HG03135 (cell line): Measurements from ENCODE around the gene ROBO1.

Source experiments
- ATAC-seq: cut with Tn5 transposase; IDR thresholded peaks from one replicate; pipeline ENCODE4 v1.9.1; 2021; ENCODE audit warnings: mild to moderate bottlenecking, moderate library complexity; ENCODE audit not compliant: unreplicated experiment

Gene ROBO1

DNA sequence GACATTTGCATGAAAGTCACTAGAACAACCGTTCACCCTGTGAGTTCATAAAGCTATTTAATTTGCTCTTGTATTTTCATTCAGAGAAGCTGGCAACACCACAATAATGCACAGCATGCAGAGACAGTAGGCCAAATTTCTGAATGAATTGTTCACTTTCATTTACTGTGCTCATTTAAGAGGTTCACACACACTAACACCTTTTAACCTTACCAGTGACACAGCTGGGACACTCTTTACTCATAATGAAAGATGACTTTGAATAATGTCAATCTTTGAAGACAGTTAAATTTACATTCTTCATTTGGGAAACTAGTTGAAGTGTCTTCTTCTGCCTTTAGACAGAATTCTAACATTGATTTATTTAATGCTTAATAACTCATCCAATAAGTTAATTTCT, 95.7 kb downstream of the ROBO1 start:
- ATAC-seq: no peak

DNA sequence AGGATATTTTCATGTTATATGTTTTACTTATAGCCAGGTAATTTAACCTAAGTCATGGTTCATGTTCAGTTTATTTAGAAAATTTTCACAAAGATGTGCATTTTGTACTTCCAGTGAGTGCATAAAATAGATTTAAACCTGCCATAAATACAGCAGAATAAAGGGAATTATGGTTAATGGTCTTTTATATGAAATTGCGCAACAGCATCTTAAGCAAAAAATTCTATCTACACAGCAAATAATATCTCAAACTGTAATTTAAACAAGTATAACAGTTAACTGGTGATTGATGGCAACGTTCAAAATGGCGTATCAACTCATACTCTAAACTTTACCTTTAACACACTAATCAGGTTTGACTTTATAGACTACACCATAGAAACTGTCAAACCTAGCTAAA, 97.6 kb downstream of the ROBO1 start:
- ATAC-seq: no peak

DNA sequence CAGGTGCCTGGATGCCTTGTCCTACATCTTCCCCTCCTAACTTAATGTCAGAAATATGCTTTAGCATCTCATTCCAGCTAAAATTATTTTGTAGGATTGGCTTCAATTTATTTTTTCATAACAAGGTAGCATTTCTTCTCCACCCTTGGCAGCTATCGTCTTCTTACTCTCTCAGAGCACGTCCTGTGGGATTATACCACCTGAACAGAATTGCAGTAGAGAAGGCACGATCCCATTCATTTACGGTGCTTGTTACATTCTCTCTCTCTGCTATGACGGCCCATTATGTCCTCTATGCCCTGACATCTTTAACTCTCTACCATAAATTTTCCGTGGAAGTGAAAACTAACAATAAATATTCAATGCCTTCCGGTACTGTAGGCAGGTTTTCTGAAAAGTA, 103.3 kb downstream of the ROBO1 start:
- no peak for ATAC-seq

DNA sequence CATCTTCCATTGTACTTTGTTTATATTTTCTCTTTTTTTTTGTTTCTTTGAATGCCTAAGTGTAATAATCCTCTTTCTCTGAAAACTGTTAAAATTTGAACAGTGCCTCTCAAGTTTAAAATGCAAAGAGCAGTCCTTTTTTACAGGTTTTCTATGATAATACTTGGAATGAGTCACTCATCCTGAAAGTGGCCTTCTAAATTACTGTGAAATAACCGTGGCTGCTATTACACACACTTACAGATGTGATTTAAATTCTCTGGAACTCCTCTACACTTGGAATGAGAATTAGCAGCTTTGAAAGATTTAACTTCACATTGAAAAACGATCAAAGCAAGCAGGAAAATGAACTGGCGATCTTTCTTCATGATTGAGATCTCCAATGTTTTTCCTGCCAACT, 105.9 kb downstream of the ROBO1 start:
- ATAC-seq: no peak

DNA sequence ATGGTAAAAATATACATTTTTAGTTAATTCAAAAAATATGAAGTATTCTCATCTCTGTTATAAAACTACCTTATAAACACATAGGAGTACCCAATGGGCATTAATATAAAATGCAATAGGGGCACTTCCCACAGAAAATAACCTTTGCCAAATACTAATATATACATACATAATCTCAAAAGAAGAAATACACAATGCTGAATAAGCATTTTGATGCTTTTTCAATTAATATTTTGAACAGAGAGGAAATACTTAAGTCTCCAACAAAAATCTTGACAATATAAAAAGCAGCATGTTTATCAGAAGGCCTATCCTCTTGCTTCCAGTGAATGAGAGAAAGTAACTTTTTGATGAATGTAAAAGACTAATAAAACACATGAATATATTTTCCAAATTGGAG, 110.7 kb downstream of the ROBO1 start:
- ATAC-seq: no peak

DNA sequence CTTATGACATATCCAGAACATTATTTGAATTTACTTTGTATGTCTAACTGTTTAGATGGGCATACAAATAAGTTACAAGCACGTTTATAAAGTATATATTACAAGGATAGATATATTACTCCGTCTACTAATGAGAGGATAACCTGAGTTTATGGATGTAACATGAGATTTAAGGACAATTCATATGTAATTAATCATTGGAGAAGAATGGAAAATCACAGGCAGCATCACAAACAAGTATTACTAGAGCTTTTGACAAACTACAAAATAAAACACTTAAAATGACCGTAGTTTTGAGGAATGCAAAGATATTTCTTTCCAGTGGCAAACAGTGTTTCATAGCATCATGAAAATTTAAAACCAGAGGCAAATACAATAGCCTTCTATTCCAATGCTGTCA, 113.8 kb downstream of the ROBO1 start:
- no peak for ATAC-seq

DNA sequence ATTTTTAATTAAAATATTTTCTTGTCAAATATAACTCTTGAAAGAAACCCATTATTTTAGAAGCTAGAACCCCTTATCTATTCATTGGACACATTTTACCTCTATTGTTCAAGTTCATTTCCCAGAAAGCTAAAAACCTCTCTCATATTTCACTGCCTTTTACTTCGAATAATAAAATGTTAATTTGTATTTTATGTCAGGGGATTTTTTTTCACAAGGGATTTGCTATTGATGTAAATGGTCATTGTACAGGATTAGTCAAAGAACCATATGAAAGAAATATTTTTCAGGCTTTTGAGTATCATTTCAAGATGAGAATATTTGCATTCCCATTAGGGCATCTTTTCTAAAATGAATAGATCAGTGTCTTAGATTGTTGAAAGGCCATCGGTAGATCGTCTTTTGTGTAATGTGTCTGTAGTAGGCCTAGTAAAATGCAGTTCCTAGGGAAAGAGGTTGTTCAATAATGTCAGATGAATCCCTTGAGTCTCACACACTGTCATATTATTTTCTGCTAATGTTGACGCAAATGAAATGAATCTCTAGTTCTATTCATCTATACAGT, 114.5 kb downstream of the ROBO1 start:
- no peak for ATAC-seq

DNA sequence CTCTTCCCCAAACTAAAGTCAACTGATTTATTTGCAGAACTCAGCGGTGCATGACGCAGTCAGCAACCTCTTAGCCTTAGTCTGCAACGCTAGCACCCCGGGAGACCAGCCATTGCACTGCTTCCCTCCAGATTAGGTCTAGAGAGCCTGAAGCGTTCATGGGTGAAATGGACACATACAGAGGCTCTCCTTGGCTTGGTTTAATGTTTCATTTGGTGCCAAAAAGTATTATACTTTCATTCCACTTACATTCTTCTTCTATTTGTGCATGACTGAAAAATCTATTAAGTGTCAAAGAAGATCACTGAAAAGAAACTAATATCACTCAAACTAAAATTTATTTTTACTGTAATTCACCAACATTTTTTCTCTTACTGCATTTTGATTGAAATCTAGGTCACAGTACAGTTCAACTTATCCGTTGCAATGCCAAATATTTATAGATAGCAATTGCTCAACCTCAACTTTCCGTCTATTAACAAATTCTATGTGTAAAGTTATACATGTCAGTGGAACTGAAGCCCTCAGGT, 116.2 kb downstream of the ROBO1 start:
- ATAC-seq: no peak

DNA sequence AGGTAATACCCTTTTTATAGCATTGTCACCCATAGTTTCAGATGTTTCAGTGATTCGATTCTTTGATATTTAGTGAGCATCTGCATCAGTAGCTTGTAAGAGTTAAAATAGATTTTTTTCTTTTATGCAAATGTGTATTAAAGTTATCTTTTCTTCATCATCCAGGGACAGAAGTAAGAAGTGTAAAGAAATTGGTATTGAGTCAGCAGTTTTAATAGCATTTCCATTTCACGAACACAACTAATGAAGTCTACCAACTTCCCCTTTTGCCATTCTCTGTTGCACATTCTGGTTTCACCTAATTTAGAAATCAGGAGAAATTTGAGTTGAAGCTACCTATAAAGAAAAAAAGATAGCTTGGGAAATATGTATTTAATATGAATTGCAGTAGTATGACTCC, 127.9 kb downstream of the ROBO1 start:
- no peak for ATAC-seq

DNA sequence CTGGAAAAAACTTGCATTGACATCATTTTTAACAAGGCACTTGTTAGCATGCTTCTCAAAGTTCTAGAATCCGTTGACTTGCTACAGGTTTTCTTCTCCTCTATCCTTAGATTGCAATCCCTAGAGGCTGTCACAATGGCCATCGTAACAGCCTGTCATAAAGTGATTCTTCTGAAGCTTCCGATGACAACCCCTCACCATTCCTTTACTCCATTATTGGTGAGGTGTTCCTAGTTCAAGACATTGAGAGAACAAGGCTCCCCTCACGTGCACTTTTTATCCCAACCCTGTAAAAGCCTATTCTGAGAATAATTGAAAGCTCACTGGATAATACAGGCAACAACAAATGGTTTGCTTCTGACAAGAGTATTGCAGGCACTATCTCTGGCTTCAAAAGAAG, 131.4 kb downstream of the ROBO1 start:
- no peak for ATAC-seq

DNA sequence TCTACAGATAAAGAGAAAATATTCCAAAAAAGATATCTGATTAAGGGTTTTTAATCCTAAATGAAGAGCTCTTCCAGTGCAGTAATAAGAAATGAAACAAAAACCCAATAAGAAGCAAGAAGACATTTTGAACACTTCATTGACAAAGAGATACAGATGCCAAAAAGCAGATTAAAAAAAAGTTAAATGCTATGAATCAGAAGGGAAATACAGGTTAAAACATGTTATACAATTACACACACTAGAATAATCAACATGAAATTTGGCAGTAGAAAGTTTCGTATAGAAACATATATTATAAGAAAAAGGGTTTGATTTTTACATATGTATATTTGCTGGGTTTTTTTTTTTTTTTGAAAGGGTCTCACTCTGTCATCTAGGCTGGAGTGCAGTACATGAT, 135.0 kb downstream of the ROBO1 start:
- no peak for ATAC-seq

DNA sequence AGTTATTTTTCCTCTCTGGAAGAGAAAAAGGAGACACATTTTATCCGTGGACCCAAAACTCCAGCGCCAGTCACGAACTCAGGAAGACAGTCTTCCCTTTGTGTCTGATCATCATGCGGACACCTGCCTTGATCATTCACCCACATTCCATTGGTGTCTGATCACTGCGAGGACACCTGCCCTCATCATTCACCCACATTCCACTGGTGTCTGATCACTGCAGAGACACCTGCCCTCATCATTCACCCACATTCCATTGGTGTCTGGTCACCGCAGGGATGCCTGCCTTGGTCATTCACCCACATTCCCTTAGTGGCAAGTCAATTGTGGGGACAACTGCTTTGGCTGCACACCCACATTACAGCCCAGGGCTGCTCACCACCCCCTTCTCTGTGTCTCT, 148.9 kb downstream of the ROBO1 start:
- no peak for ATAC-seq

DNA sequence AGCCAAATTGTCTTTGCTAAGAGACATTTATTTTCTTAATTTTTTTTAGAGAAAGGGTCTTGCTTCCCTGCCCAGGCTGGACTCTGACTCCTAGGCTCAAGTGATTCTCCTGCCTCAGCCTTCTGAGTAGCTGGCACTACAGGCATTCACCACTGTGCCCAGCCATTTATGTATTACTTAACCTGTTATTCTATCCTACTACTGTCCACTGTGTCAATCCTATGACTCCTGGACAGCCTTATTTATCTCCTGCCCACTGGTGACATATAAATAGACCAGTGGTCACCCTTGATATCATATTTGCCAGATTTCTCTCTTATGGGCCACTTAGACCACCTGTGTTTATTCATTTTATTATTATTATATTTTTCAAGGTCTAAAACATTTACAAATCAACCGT, 161.4 kb downstream of the ROBO1 start:
- no peak for ATAC-seq

DNA sequence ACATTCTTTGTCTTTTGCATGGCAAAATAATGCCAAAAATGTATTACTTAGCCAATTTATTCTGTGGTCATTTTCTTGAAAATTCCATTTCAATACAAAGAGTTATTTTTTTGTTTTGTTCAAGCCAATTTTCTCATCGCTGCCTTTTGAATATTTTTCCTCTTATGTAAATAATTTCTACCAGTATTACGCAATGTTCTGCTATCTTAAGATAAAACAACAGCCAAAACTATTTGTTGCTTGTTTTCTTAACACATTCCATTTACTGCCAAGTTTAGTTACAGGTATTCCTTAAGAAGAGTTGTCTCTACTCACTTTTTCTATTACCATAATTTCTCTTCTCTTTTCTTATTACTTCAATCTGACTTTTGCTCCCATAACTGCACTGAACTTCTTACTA, 163.1 kb downstream of the ROBO1 start:
- ATAC-seq: no peak

DNA sequence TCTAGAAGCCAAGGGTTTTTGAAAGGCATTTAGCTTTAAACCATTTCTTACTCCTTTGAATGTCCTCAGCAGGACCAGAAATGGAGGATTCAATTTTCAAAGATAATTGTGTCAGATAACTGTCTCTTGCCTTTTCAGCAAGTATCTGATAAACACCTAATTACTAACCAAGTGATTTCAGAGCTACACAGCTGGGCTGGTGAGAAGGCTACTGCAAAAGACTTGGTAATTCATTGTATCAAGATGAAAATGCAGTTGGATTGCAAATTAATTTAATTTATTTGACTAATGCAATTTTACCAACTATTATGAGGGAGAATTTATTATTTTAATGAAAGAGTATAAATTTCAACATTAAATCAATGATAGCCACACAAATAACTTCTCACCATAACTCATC, 165.4 kb downstream of the ROBO1 start:
- no peak for ATAC-seq

DNA sequence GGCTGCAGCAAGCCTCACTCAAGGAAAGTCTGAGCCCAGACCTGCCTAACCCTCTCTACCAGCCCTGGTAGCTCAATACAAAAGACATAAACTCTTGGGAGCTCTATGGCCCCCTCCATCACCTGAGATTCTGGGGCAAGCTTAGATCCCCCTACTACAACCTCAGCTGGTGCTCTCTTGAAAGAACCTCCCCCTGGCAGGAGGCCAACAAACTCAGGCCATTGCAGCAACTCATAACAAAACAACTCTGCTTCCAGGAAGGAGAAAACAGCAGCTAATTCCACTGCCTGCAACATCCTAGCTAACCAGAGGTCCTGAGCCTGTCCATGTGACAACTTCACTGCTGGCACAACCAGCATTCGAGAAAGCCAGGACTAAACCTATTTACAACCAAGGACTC, 169.2 kb downstream of the ROBO1 start:
- ATAC-seq: no peak

DNA sequence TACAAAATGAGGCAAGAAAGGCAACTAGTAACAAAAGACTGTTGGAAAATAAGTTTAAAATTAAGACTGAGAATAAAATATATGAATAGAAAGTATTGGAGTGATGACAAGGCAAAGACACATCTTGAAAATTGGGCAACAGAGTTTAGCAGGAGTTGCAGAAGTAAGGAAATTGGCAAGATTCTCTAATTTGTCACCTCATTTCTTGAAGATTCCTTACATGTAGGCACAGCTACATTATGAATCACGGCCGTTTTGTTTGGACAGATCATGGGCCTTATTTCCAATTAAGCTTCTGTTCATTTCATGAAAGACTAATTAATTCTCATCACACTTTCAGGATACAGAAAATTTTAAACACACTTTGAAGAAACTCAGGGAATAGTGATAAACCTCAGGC, 170.1 kb downstream of the ROBO1 start:
- no peak for ATAC-seq

DNA sequence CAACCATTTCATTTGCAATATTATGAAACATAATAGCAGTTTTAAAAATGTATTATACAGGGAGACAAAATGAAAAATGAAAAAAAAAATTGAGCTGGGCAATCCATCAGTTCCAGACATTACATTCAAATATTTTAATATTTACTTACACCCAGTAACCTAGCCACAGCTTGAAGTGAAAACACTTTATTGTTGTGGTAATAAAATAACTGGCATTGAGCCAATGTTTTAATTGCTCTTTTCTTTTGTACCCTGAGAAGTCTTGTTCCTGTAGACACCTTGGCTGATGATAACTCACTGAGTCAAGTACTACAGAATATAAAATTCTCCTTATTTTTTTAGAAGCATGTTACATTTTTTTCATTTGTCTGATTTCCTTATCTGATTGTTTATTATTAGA, 180.6 kb downstream of the ROBO1 start:
- no peak for ATAC-seq

DNA sequence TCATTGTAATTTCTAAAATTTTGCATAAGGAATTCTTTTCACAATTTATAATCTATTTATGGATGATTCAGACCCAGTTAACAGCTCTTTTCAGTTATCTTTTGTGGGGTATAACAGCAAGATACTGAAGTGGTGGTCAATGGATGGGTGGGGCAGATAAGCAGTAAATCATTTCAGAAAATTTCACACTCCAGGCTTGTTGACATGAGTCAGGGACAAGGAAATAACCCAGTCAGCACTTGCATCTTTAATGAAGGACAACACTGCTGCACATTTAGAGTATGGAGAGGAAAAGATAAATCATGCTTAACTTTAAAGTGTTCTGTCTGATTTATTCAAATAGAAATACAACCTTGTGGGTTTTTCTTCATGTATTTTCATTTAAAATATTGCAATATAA, 181.6 kb downstream of the ROBO1 start:
- no peak for ATAC-seq

DNA sequence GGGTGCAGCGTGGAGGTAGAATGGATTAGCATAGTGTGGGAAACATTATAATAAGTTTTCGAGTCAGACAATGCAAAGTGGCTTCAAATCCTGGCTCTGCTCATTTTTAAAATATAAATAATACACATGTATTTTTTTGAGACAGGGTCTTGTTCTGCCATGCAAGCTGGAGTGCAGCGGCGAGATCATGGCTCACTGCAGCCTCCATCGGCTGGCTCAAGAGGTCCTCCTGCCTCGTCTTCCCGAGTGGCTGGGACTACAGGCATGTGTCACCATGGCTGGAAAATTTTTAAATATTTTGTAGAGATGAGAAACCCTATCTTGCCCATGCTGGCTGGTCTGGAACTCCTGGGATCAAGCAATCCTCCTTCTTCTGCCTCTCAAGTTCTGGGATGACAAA, 194.9 kb downstream of the ROBO1 start:
- no peak for ATAC-seq

DNA sequence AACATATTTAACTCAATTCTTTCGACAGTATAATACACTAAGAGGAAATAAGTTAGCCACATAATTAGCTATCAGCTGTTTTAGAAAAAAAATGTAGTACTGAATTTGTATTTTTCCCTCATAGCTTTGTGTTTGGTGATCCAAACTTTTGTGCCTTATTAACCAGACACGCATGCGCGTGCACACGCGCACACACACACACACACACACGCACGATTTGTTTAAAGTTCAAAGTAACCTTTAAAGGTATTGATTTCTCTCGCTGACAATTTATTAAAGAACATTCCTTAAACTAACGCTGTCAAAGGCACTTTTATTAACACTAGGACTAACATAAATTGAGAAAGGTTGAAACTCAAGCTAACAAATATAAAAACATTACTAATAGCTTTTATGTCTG, 198.9 kb downstream of the ROBO1 start:
- ATAC-seq: no peak

DNA sequence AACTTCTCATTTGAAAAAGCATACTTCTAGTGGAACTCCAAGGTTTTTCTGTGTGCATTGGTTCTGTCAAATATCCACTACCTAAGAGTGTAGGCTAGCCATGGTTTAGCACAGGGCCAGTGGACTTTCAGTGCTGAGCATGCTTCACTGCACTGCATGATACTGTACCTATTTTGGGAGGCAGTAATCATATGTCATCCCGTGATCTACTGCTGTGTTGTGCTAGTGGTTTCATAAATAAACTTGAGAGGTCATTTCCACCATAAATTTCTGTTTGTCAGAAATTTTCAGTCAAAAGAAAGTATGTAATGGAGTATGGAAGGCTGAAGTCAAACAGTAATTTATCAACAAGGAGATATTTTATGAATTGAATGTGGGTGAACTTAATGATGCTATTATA, 203.6 kb downstream of the ROBO1 start:
- no peak for ATAC-seq

DNA sequence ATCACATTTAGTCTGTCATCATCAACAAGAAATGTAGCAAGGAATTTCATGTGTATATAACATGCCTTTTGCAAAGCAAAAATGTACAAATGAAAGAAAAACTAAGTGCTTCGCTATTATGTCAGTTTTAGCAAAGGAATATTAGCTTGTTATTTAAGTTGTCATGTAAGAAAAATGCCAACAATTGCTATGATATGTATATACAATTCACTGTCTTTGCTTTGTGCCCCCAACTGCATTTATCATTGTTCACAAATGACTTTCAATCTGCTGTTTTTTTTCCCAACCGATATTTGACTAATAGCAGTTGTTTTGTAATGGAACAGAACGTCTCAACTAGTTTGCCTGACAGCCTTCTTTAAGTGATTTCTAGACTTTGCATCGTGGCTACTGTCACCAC, 207.1 kb downstream of the ROBO1 start:
- ATAC-seq: no peak

DNA sequence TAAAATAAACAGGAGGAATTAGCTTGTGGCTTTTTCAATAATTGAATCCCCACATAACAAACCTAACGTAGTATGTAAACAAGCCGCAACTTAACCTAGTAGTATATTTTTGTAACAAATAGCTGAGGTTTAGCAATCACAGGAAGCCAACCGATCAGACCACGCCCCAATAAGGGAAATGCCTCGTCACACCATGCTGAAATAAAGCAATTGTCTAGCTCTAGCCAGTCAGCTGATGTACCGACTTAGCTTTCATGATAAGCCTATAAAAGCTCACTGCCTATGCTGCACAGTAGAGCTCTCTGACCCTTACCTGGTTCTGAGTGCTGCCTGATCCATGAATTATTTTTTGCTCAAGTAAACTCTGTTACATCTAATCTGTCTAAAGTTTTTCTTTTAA, 208.9 kb downstream of the ROBO1 start:
- no peak for ATAC-seq
